Measurements from ENCODE around the gene MORC1.
"Not testable (repeated sequence)": the region's sequence is repeated elsewhere in the genome, so short reads cannot be mapped to it uniquely, and the experiment has no call there.

MORC1 gene

GRCh38 chr3:109117939-109118338, at the start of gene MORC1:
MORC1 (minus strand) TSS chr3:109118134; CDS start chr3:109118059, 75 bp downstream.
- FAIRE-seq, result no peak
- no peak for DNase-seq (ENCODE audit: extremely low spot score, insufficient read length, low read depth)

- no peak for FAIRE-seq
- DNase-seq (ENCODE audit: extremely low spot score, insufficient read length, low read depth), result no peak
These were observed 48.0 kb upstream of the MORC1 start for GRCh38 chr3:109165905-109166304.

- DNase-seq (ENCODE audit: extremely low spot score, insufficient read length, low read depth), result no peak
- FAIRE-seq, result no peak
These were observed 43.7 kb upstream of the MORC1 start for GRCh38 chr3:109161487-109162123.

GRCh38 chr3:109155828-109156227, 37.9 kb upstream of the MORC1 start:
- FAIRE-seq (no peak), DNase-seq (ENCODE audit: extremely low spot score, insufficient read length, low read depth) (no peak)

- no peak for FAIRE-seq
- DNase-seq (ENCODE audit: extremely low spot score, insufficient read length, low read depth), result no peak
These were observed 37.0 kb upstream of the MORC1 start for GRCh38 chr3:109154979-109155378.

GRCh38 chr3:109152320-109152719, 34.4 kb upstream of the MORC1 start:
- no peak for DNase-seq (ENCODE audit: extremely low spot score, insufficient read length, low read depth)
- FAIRE-seq, result no peak

- FAIRE-seq (no peak), DNase-seq (ENCODE audit: extremely low spot score, insufficient read length, low read depth) (no peak)
These were observed 31.1 kb upstream of the MORC1 start for GRCh38 chr3:109149078-109149477.

GRCh38 chr3:109143646-109144045, 25.7 kb upstream of the MORC1 start:
- FAIRE-seq, result no peak
- DNase-seq (ENCODE audit: extremely low spot score, insufficient read length, low read depth), result no peak

GRCh38 chr3:109140318-109140717, 22.4 kb upstream of the MORC1 start:
- DNase-seq (ENCODE audit: extremely low spot score, insufficient read length, low read depth) (no peak), FAIRE-seq (no peak)

GRCh38 chr3:109137761-109138160, 19.8 kb upstream of the MORC1 start:
- FAIRE-seq, result no peak
- DNase-seq (ENCODE audit: extremely low spot score, insufficient read length, low read depth), result no peak

GRCh38 chr3:109136523-109136922, 18.6 kb upstream of the MORC1 start, which contains the start of gene C3orf85:
C3orf85 (plus strand) TSS chr3:109136719; CDS start chr3:109136848, 129 bp downstream.
- FAIRE-seq, result no peak
- DNase-seq (ENCODE audit: extremely low spot score, insufficient read length, low read depth), result no peak

GRCh38 chr3:109133474-109133816, 15.5 kb upstream of the MORC1 start:
- not testable (repeated sequence) for FAIRE-seq; DNase-seq (ENCODE audit: extremely low spot score, insufficient read length, low read depth)

GRCh38 chr3:109132801-109133473, 15.0 kb upstream of the MORC1 start:
- no peak for DNase-seq (ENCODE audit: extremely low spot score, insufficient read length, low read depth)
- FAIRE-seq, result no peak

- no peak for FAIRE-seq
These were observed 13.3 kb upstream of the MORC1 start for GRCh38 chr3:109131276-109131675.

GRCh38 chr3:109127553-109127952, 9.6 kb upstream of the MORC1 start:
- no peak for FAIRE-seq
- DNase-seq (ENCODE audit: extremely low spot score, insufficient read length, low read depth), result no peak

More at GRCh38 chr3:109131276-109131675, 13.3 kb upstream of the MORC1 start:
- DNase-seq (ENCODE audit: extremely low spot score, insufficient read length, low read depth), result no peak

GRCh38 chr3:109125902-109126301, 8.0 kb upstream of the MORC1 start:
- DNase-seq (ENCODE audit: extremely low spot score, insufficient read length, low read depth) (no peak), FAIRE-seq (no peak)

GRCh38 chr3:109122690-109123089, 4.8 kb upstream of the MORC1 start:
- DNase-seq (ENCODE audit: extremely low spot score, insufficient read length, low read depth) (no peak), FAIRE-seq (no peak)

GRCh38 chr3:109118584-109118983, 650 bp upstream of the MORC1 start:
- no peak for FAIRE-seq
- no peak for DNase-seq (ENCODE audit: extremely low spot score, insufficient read length, low read depth)

GRCh38 chr3:109116031-109116430, 1.9 kb downstream of the MORC1 start:
- DNase-seq (ENCODE audit: extremely low spot score, insufficient read length, low read depth) (no peak), FAIRE-seq (no peak)

GRCh38 chr3:109115451-109115850, 2.5 kb downstream of the MORC1 start:
- no peak for DNase-seq (ENCODE audit: extremely low spot score, insufficient read length, low read depth)

GRCh38 chr3:109114746-109115145, 3.2 kb downstream of the MORC1 start:
- FAIRE-seq, result no peak
- no peak for DNase-seq (ENCODE audit: extremely low spot score, insufficient read length, low read depth)

More at GRCh38 chr3:109115451-109115850, 2.5 kb downstream of the MORC1 start:
- FAIRE-seq, result no peak

Data from GM18507 (cell line).